GM12892 (cell line): ENCODE data around the gene PON1.

Experiments used
- DNase-seq: peaks from one replicate; pipeline ENCODE4 v3.0.0; 2011; ENCODE audit not compliant: insufficient read length
- FAIRE-seq: peaks from 2 replicates; lab custom pipeline; 2011; peaks lifted over from hg19 to GRCh38; lab: Jason Lieb, UNC
- POLR2A ChIP-seq: IDR thresholded peaks from 2 replicates; pipeline ENCODE4 v1.6.1; 2011; ENCODE audit warnings: low read depth, low read length, control low read depth
- POLR2AphosphoS5 ChIP-seq: IDR thresholded peaks from 2 replicates; pipeline ENCODE4 v1.6.1; 2011; ENCODE audit warnings: low read depth, low read length, control low read depth
- TAF1 ChIP-seq: IDR thresholded peaks from 2 replicates; pipeline ENCODE4 v1.6.1; 2011; ENCODE audit warnings: low read depth, mild to moderate bottlenecking, control low read depth, low read length, borderline replicate concordance

Gene PON1

DNA sequence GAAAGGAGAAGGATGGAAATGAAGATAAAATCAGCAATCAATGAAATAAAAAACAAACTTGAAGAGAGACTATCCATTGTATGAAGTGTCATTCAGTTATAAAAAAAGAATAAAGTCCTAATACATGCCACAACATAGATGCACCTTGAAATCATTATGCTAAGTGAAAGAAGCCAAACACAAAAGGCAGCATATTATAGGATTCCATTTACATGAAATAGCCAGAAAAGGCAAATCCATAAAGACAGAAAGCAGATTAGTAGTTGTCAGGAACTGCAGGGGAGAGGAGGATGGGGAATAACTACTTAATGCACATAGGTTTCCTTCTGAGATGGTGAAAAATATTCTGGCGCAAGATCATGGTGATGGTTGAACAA is 6.6 kb upstream of the PON1 start:
- TF ChIP-seq TAF1, result no peak
- TF ChIP-seq POLR2AphosphoS5, result no peak
- TF ChIP-seq POLR2A, result no peak
- DNase-seq (no peak), FAIRE-seq (no peak)

DNA sequence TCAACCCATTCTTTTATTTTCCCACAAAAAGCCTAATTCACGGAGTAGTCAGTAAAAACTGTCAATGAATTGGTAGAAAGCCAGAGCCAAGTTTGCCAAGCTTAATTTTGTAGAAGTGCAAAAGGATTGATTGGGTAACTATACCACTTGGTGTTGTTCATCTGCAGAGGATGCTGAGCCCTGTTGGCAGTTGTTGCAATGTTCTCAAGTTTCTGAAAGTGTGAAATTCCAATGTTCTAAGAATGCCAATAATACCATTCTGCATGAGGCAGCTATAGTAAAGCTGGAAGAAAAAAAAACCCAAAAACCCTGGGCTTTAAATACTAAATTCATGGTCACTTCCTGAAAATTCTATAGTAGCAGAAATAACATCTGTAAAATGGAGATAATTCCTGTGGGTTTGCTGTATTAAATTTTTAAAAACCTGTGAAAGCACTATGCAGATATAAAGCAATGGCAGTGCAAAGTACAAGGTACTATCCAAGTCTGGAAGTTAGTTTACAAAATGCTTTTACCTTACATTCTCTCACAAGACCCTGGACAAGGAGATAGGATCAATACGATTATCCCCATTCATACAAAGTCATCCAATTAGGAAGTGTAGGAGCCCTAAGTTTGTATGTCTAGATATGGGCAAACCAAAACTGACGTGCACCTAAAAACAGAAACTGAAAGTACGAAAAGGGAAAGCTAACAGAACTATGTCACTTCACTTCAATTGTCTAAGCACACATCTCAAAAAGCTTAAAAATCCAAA is 6.0 kb upstream of the PON1 start:
- FAIRE-seq, result peak; percentile 82
- no peak for TF ChIP-seq POLR2A
- TF ChIP-seq POLR2AphosphoS5, result no peak
- no peak for TF ChIP-seq TAF1
- DNase-seq, result no peak

- FAIRE-seq (no peak), DNase-seq (no peak)
- TF ChIP-seq POLR2A (no peak), TAF1 (no peak), POLR2AphosphoS5 (no peak)
Measured at GRCh38 chr7:95327356-95327755, 3.0 kb upstream of the PON1 start.

- TF ChIP-seq POLR2AphosphoS5 (no peak), TAF1 (no peak), POLR2A (no peak)
- DNase-seq, result no peak
- FAIRE-seq, result no peak
Measured at GRCh38 chr7:95323410-95324129, 762 bp downstream of the PON1 start.

- FAIRE-seq (no peak), DNase-seq (no peak)
- no peak for TF ChIP-seq TAF1
- TF ChIP-seq POLR2AphosphoS5, result no peak
- no peak for TF ChIP-seq POLR2A
Measured at GRCh38 chr7:95322854-95323253, 1.5 kb downstream of the PON1 start.

DNA sequence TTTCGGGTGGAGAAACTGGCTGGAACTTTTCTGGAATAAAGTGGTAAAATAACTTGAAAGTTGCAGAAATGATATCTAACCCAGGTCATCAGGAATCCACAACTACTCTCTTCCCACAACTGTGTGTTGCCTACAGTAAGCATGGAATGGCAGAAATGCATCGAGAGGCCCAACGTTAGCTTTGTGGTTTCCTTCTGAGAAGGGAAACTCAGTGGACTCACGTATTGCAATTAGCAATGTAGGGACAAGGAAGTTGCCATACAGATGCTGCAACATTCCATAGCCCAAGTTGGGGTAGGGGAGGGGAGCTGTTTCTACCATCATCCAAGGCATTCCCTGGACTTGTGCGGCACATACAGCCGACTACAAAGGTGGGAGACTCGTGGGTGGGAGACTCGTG is 1.9 kb downstream of the PON1 start:
- DNase-seq (no peak), FAIRE-seq (no peak)
- TF ChIP-seq TAF1 (no peak), POLR2AphosphoS5 (no peak), POLR2A (no peak)

DNA sequence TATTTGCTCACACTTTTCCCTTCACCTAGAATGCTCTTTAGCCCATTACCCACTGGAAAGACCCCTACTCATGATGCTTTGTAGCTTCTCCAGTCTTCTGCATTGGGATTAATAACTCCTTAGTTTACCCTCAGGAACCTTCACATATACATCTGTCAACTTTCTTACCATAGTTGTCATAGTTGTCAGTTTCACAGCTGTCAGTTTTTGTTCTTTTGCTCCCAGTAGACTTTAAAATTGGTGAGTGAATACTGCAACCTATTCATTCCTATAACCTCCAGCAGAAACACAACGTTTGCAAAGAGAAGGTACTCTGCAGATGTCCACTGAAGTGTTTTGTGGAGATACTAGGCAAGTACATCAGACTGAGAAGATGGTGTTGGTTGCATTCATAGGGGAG is 2.6 kb downstream of the PON1 start:
- FAIRE-seq (no peak), DNase-seq (no peak)
- no peak for TF ChIP-seq POLR2A
- no peak for TF ChIP-seq POLR2AphosphoS5
- TF ChIP-seq TAF1, result no peak

DNA sequence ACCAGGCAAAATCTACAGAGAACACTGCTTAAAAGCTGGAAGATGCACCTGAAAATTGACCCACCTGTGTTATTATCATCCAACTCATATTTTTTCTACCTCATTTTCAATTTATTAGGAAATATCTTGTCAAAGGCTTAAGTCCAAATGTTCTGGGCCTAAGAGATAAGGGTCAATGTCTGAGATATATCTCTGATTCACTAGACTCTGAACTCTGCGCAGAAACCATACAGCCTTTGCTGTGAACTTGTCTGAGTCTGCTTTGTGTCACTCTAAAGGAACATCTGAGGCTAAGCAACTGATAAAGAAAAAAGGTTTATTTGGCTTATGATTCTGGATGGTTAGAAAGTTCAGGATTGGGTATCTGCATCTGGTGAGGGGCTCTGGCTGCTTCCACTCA is 3.7 kb downstream of the PON1 start:
- TF ChIP-seq POLR2A, result no peak
- TF ChIP-seq POLR2AphosphoS5, result no peak
- no peak for TF ChIP-seq TAF1
- DNase-seq, result no peak
- no peak for FAIRE-seq

DNA sequence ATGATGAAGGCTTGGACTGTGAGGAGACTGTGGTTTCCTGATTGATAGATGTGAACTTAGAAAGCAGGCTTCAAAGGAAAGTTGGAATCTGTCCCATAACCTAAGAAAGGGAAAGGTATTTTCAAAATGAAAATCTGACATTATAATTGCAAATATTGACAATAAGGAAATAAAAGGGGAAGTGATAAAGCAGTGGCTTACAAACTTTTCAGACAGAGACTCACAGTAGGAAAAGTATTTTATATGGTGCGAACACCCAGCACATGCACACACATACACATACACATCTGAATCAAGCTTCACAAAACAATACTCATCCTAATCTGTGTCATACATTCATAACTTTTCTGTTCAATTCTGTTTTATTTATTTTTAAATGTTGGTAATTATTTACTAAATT is 4.8 kb downstream of the PON1 start:
- TF ChIP-seq POLR2A, result no peak
- TF ChIP-seq TAF1, result no peak
- no peak for TF ChIP-seq POLR2AphosphoS5
- DNase-seq (no peak), FAIRE-seq (no peak)

GRCh38 chr7:95318501-95319100 is 5.7 kb downstream of the PON1 start:
- TF ChIP-seq POLR2A (no peak), TAF1 (no peak), POLR2AphosphoS5 (no peak)
- no peak for DNase-seq
- FAIRE-seq, result no peak

GRCh38 chr7:95317966-95318365 is 6.4 kb downstream of the PON1 start:
- TF ChIP-seq TAF1 (no peak), POLR2A (no peak), POLR2AphosphoS5 (no peak)
- FAIRE-seq (no peak), DNase-seq (no peak)

- DNase-seq (no peak), FAIRE-seq (no peak)
- TF ChIP-seq POLR2AphosphoS5, result no peak
- no peak for TF ChIP-seq POLR2A
- no peak for TF ChIP-seq TAF1
Measured at GRCh38 chr7:95317546-95317945, 6.8 kb downstream of the PON1 start.
